HepG2 (cell line): ENCODE results near the gene IL32. TPM values are rescaled to one million over a fixed set of nuclear protein-coding genes. Genes with fewer than 3 reads are reported as not detected.
A peak's percentile ranks its signal among the peaks of the same experiment; 100 is the strongest.

Source experiments
- CBFB ChIP-seq: sonication (generic); formaldehyde crosslinking; IDR thresholded peaks from 2 replicates; pipeline ENCODE4 v1.4.0; 2020; ENCODE audit warnings: missing genetic modification reagents
- FOSL1 ChIP-seq: sonication (generic); formaldehyde crosslinking; IDR thresholded peaks from 2 replicates; pipeline ENCODE4 v1.9.0; 2021; ENCODE audit warnings: missing genetic modification reagents, borderline replicate concordance
- FOXP4 ChIP-seq: sonication (generic); formaldehyde crosslinking; IDR thresholded peaks from 2 replicates; pipeline ENCODE4 v1.4.0; 2020; ENCODE audit warnings: missing genetic modification reagents
- GATAD2A ChIP-seq: IDR thresholded peaks from 2 replicates; pipeline ENCODE4 v1.6.1; 2016
- IKZF4 ChIP-seq: sonication (generic); formaldehyde crosslinking; IDR thresholded peaks from 2 replicates; pipeline ENCODE4 v1.5.1; 2020; ENCODE audit warnings: borderline replicate concordance, mild to moderate bottlenecking, low read depth, missing genetic modification reagents; ENCODE audit errors: not compliant biosample characterization
- KDM3A ChIP-seq: IDR thresholded peaks from 2 replicates; pipeline ENCODE4 v1.6.1; 2018; ENCODE audit warnings: low read depth, missing compliant biosample characterization
- KLF11 ChIP-seq: IDR thresholded peaks from 2 replicates; pipeline ENCODE4 v1.6.1; 2016; ENCODE audit warnings: missing compliant biosample characterization
- MAZ ChIP-seq, 2 experiments: sonication (generic) in 1 of 2; formaldehyde crosslinking in 1 of 2; IDR thresholded peaks; 2 replicates each; pipeline versions ENCODE4 v1.5.0 to v1.6.1; 2012 to 2020; ENCODE audit warnings: low read depth in 2 of 2, mild to moderate bottlenecking in 2 of 2, borderline replicate concordance in 1 of 2, improper control_type of control experiment in 1 of 2, low read length in 1 of 2, missing genetic modification reagents in 1 of 2, moderate library complexity in 1 of 2
- PATZ1 ChIP-seq: sonication (generic); formaldehyde crosslinking; IDR thresholded peaks from 2 replicates; pipeline ENCODE4 v1.4.0; 2020; ENCODE audit warnings: missing genetic modification reagents
- PBX2 ChIP-seq: IDR thresholded peaks from 2 replicates; pipeline ENCODE4 v1.6.1; 2016; ENCODE audit warnings: control low read depth
- RAD21 ChIP-seq: fragments of 450-650 bp; formaldehyde crosslinking; IDR thresholded peaks from 2 replicates; pipeline ENCODE4 v1.5.0; 2020; ENCODE audit warnings: mild to moderate bottlenecking
- SAP130 ChIP-seq: IDR thresholded peaks from 2 replicates; pipeline ENCODE4 v1.6.1; 2016; ENCODE audit warnings: low read depth
- XRCC5 ChIP-seq: fragments of 200-400 bp; formaldehyde crosslinking; optimal IDR thresholded peaks from 2 replicates; pipeline ENCODE3; 2017; ENCODE audit warnings: mild to moderate bottlenecking, low read length
- ZGPAT ChIP-seq: IDR thresholded peaks from 2 replicates; pipeline ENCODE4 v1.6.1; 2016; ENCODE audit warnings: mild to moderate bottlenecking
- ZNF276 ChIP-seq: sonication (generic); formaldehyde crosslinking; IDR thresholded peaks from 2 replicates; pipeline ENCODE4 v1.4.0; 2020; ENCODE audit warnings: mild to moderate bottlenecking, low read depth, missing genetic modification reagents
- ZNF281 ChIP-seq: sonication (generic); formaldehyde crosslinking; IDR thresholded peaks from 2 replicates; pipeline ENCODE4 v1.4.0; 2020; ENCODE audit warnings: missing genetic modification reagents, borderline replicate concordance
- ZNF766 ChIP-seq: sonication (generic); formaldehyde crosslinking; IDR thresholded peaks from 2 replicates; pipeline ENCODE4 v1.5.0; 2020; ENCODE audit warnings: missing genetic modification reagents, borderline replicate concordance
- polyA plus RNA-seq, 8 experiments: library from polyadenylated mRNA; depleted of rRNA in 3 of 8; stranded (reverse) in 7 of 8; unstranded in 1 of 8; fragments of >200 nt; fragmentation: Illumina TruSeq in 4 of 8; extraction: Trizol in 4 of 8; gene quantifications; 2 replicates each; pipeline versions ENCODE4 v1.2.1 to v1.2.3, GENCODE V29; 2011 to 2016; ENCODE audit warnings: low read depth in 4 of 8, missing spikeins in 1 of 8, mixed read lengths in 1 of 8; ENCODE audit not compliant: insufficient read depth in 1 of 8
- total RNA-seq, 5 experiments: library from RNA; depleted of rRNA; stranded (reverse); fragments of >200 nt; fragmentation: Illumina TruSeq; extraction: Trizol; gene quantifications; 2 replicates each; pipeline ENCODE4 v1.2.3, GENCODE V29; 2016; ENCODE audit warnings: low read depth in 1 of 5

Gene IL32
- total and polyA plus RNA-seq, 2 of the 13 experiments (the other 11 are each of a cell fraction or from before 2014, with no cell fraction given), result 115 to 165 TPM

DNA sequence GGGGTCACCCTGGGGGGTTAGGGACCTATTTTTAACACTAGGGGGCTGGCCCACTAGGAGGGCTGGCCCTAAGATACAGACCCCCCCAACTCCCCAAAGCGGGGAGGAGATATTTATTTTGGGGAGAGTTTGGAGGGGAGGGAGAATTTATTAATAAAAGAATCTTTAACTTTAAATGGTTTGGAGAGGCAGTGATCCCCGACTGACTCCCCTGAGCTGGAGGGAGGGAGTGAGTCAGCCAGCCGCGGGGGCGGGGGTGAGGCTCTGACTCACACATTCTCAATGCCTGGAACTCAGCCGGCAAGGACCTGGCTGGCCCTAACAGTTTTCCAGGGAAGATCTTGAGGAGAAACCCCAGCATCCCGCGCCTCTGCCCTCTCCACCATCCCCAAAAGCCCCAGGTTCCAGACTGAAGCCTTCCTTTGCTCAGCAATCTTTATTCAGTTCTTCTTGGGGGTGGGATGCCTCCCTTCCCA lies 43.2 kb upstream of the IL32 start (continued):
- TF ChIP-seq ZNF281 (CRISPR knock-in tag), result peak; percentile 30; the same call in 1 of the 2 replicates
- peak; percentile 16; the same call in 1 of the 2 replicates for TF ChIP-seq GATAD2A (CRISPR knock-in tag)
- no peak for TF ChIP-seq FOXP4
- TF ChIP-seq ZGPAT (CRISPR knock-in tag), result no peak
- TF ChIP-seq SAP130 (CRISPR knock-in tag), result peak; percentile 55
- TF ChIP-seq MAZ (IDR thresholded peaks at IDR 0.05; ENCODE audit: borderline replicate concordance, low read depth, low read length), result peak; percentile 88
- no peak for TF ChIP-seq MAZ (CRISPR knock-in tag; IDR thresholded peaks at IDR 0.05; ENCODE audit: low read depth)
- TF ChIP-seq ZNF276 (CRISPR knock-in tag), result no peak
- no peak for TF ChIP-seq KDM3A (CRISPR knock-in tag)
- no peak for TF ChIP-seq KLF11 (CRISPR knock-in tag)
- no peak for TF ChIP-seq PBX2
- peak; percentile 91 for TF ChIP-seq FOSL1
- TF ChIP-seq XRCC5, result peak; percentile 19
- TF ChIP-seq RAD21 (CRISPR knock-in tag), result 0 out of 2 replicates have a peak, but pooled peaks have one; percentile 14
- no peak for TF ChIP-seq IKZF4 (CRISPR knock-in tag)
- no peak for TF ChIP-seq ZNF766 (CRISPR knock-in tag)
- no peak for TF ChIP-seq CBFB
- peak; percentile 86 for TF ChIP-seq PATZ1 (CRISPR knock-in tag)
